HL-60 (cell line): ENCODE measurements around the gene KRTAP2-1.

Source experiments
- DNase-seq, 2 experiments: peaks; one replicate each; pipeline ENCODE4 v3.0.0-alpha.2; 2010 to 2020; ENCODE audit warnings: low read depth in 1 of 2, low spot score in 1 of 2
- H3K27ac ChIP-seq: fragments of 250-450 bp; sonication (Bioruptor Pico); replicated peaks from 2 replicates; pipeline ENCODE4 v1.5.1; 2020; ENCODE audit warnings: mild to moderate bottlenecking, moderate library complexity
- H3K27me3 ChIP-seq: fragments of 250-450 bp; sonication (Bioruptor Pico); 2 replicates; pipeline ENCODE4 v1.5.1; 2021; ENCODE audit warnings: mild to moderate bottlenecking, moderate library complexity; ENCODE audit not compliant: insufficient read depth, poor library complexity, severe bottlenecking
- H3K4me3 ChIP-seq: replicated peaks from 2 replicates; pipeline ENCODE4 v1.5.1; 2011; ENCODE audit warnings: mild to moderate bottlenecking, control low read depth, low read length; ENCODE audit not compliant: insufficient read depth
- GABPA ChIP-seq: IDR thresholded peaks from 2 replicates; pipeline ENCODE4 v1.6.1; 2012; ENCODE audit warnings: low read depth
- POLR2AphosphoS5 ChIP-seq: IDR thresholded peaks from 2 replicates; pipeline ENCODE4 v1.6.1; 2012; ENCODE audit warnings: low read depth
- REST ChIP-seq: IDR thresholded peaks from 2 replicates; pipeline ENCODE4 v1.6.1; 2012; ENCODE audit warnings: low read depth; ENCODE audit not compliant: insufficient replicate concordance
- SPI1 ChIP-seq: IDR thresholded peaks from 2 replicates; pipeline ENCODE4 v1.6.1; 2012; ENCODE audit warnings: low read depth, mild to moderate bottlenecking, borderline replicate concordance
- TF ChIP-seq, protein P1 (sequence below): IDR thresholded peaks from one replicate; pipeline ENCODE4 v1.5.1; 2011; ENCODE audit warnings: low read length, control low read depth, inconsistent platforms; ENCODE audit not compliant: insufficient read depth

The KRTAP2-1 gene

GRCh38 chr17:40997361-40997760 is 49.8 kb downstream of the KRTAP2-1 start:
- Histone ChIP-seq H3K4me3 (no peak overlapping the region), H3K27me3 (peaks cover 4% of the 10 kb centered on the region), H3K27ac (no peak overlapping the region)
- no peak for DNase-seq
- TF ChIP-seq GABPA (no peak), POLR2AphosphoS5 (no peak), REST (no peak), SPI1 (no peak)
- TF ChIP-seq, protein P1, sequence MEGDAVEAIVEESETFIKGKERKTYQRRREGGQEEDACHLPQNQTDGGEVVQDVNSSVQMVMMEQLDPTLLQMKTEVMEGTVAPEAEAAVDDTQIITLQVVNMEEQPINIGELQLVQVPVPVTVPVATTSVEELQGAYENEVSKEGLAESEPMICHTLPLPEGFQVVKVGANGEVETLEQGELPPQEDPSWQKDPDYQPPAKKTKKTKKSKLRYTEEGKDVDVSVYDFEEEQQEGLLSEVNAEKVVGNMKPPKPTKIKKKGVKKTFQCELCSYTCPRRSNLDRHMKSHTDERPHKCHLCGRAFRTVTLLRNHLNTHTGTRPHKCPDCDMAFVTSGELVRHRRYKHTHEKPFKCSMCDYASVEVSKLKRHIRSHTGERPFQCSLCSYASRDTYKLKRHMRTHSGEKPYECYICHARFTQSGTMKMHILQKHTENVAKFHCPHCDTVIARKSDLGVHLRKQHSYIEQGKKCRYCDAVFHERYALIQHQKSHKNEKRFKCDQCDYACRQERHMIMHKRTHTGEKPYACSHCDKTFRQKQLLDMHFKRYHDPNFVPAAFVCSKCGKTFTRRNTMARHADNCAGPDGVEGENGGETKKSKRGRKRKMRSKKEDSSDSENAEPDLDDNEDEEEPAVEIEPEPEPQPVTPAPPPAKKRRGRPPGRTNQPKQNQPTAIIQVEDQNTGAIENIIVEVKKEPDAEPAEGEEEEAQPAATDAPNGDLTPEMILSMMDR = no peak

GRCh38 chr17:40996829-40997228 is 50.3 kb downstream of the KRTAP2-1 start:
- H3K4me3 ChIP-seq = no peak overlapping the region
- DNase-seq = no peak
- TF ChIP-seq, protein P1 = no peak
- TF ChIP-seq REST = no peak
- TF ChIP-seq POLR2AphosphoS5 = no peak
- no peak for TF ChIP-seq GABPA
- no peak for TF ChIP-seq SPI1
- peaks cover 4% of the 10 kb centered on the region for H3K27me3 ChIP-seq
- no peak overlapping the region for H3K27ac ChIP-seq
